Measurements from ENCODE around the gene ZFP36L1.

- TF ChIP-seq CTCF (IDR thresholded peaks at IDR 0.05) (no peak), EP300 (IDR thresholded peaks at IDR 0.05) (no peak), POLR2A (IDR thresholded peaks at IDR 0.05) (no peak)
These were observed 48.3 kb downstream of the ZFP36L1 start for GRCh38 chr14:68744613-68745012.
